HepG2 (cell line): ENCODE measurements around the gene NEGR1. TPM values are rescaled to one million over a fixed set of nuclear protein-coding genes. Genes with fewer than 3 reads are reported as not detected.

Experiments
- ATAC-seq: fragments of 200-7000 bp; cut with Tn5 transposase; 3 replicates; pipeline ENCODE4 v1.9.1; 2020; ENCODE audit warnings: mild to moderate bottlenecking, moderate library complexity
- BruUV-seq: library from RNA; stranded (reverse); fragments of 400-500 nt; replicated peaks from 2 replicates; lab custom pipeline; 2021; lab: Mats Ljungman, UMichigan
- CTCF ChIA-PET: fragments of 300-600 bp; formaldehyde crosslinking; extraction: SDS; loops from one replicate; lab custom pipeline; 2021; ENCODE audit warnings: low total read pairs, inconsistent platforms, low intra/inter-chr PET ratio; lab: Yijun Ruan, JAX
- POLR2A ChIA-PET: fragments of 350-600 bp; sonication (Branson Sonifier 250); formaldehyde crosslinking; loops from one replicate; lab custom pipeline; 2020; ENCODE audit warnings: antibody characterized with exemption, inconsistent platforms; lab: Yijun Ruan, JAX
- DNase-seq: peaks from one replicate; pipeline ENCODE4 v3.0.0-alpha.2; 2015; ENCODE audit warnings: low spot score
- FAIRE-seq: peaks from 3 replicates; lab custom pipeline; 2011; peaks lifted over from hg19 to GRCh38; lab: Jason Lieb, UNC
- H2AFZ ChIP-seq: one replicate; pipeline ENCODE4 v1.6.1; 2011; ENCODE audit warnings: low read length, inconsistent platforms
- H3K27ac ChIP-seq: fragments of 300-600 bp; 3 replicates; pipeline ENCODE4 v1.8.0; 2011; ENCODE audit warnings: mixed run types, mild to moderate bottlenecking, mixed read lengths, low read length, inconsistent platforms; ENCODE audit not compliant: insufficient read depth; ENCODE audit errors: extremely low read length
- H3K27me3 ChIP-seq, 2 experiments: fragments of 200-600 bp in 1 of 2; 2 replicates in 1 of 2; 3 replicates in 1 of 2; pipeline versions ENCODE4 v1.6.0 to v1.8.0; 2011; ENCODE audit warnings: low read length in 2 of 2, mild to moderate bottlenecking in 2 of 2, moderate library complexity in 2 of 2, inconsistent platforms in 1 of 2; ENCODE audit not compliant: insufficient read depth in 2 of 2, control insufficient read depth in 1 of 2
- H3K36me3 ChIP-seq, 2 experiments: fragments of 200-600 bp in 1 of 2; replicated peaks in 1 of 2; 2 replicates in 1 of 2; 3 replicates in 1 of 2; pipeline versions ENCODE4 v1.5.1 to v1.8.0; 2011; ENCODE audit warnings: low read length in 2 of 2, inconsistent platforms in 1 of 2; ENCODE audit not compliant: insufficient read depth in 2 of 2, control insufficient read depth in 1 of 2
- H3K4me1 ChIP-seq: 2 replicates; pipeline ENCODE4 v1.5.1; 2012; ENCODE audit warnings: low read length, inconsistent platforms; ENCODE audit not compliant: insufficient read depth
- H3K4me2 ChIP-seq: 2 replicates; pipeline ENCODE4 v1.6.0; 2011; ENCODE audit warnings: low read depth, low read length, inconsistent platforms
- H3K4me3 ChIP-seq, 3 experiments: fragments of 200-600 bp in 1 of 3; sonication (generic), shearing (Covaris generic) in 1 of 3; replicated peaks in 1 of 3; 2 replicates each; pipeline ENCODE4 v1.5.1; 2011 to 2016; ENCODE audit warnings: low read length in 3 of 3, inconsistent platforms in 2 of 3, low read depth in 2 of 3, mild to moderate bottlenecking in 2 of 3, control low read depth in 1 of 3, mixed read lengths in 1 of 3; ENCODE audit not compliant: insufficient read depth in 1 of 3
- H3K79me2 ChIP-seq: one replicate; pipeline ENCODE4 v1.6.1; 2011; ENCODE audit warnings: low read length, inconsistent platforms; ENCODE audit not compliant: insufficient read depth
- H3K9ac ChIP-seq: 2 replicates; pipeline ENCODE4 v1.6.0; 2011; ENCODE audit warnings: mild to moderate bottlenecking, low read depth, low read length, inconsistent platforms; ENCODE audit not compliant: insufficient read depth
- H3K9me3 ChIP-seq: 2 replicates; pipeline ENCODE4 v1.5.1; 2012; ENCODE audit warnings: mild to moderate bottlenecking, low read length
- H4K20me1 ChIP-seq: 2 replicates; pipeline ENCODE4 v1.6.0; 2011; ENCODE audit warnings: inconsistent platforms, mild to moderate bottlenecking, low read length, moderate library complexity; ENCODE audit not compliant: insufficient read depth
- EZH2 ChIP-seq: conservative IDR thresholded peaks from 2 replicates; pipeline ENCODE4 v1.6.1; 2012; ENCODE audit warnings: mild to moderate bottlenecking, low read depth, low read length, moderate library complexity
- IKZF4 ChIP-seq: sonication (generic); formaldehyde crosslinking; IDR thresholded peaks from 2 replicates; pipeline ENCODE4 v1.5.1; 2020; ENCODE audit warnings: borderline replicate concordance, mild to moderate bottlenecking, low read depth, missing genetic modification reagents; ENCODE audit errors: not compliant biosample characterization
- NFE2L1 ChIP-seq: sonication (generic); formaldehyde crosslinking; IDR thresholded peaks from 2 replicates; pipeline ENCODE4 v1.4.0; 2020; ENCODE audit warnings: missing genetic modification reagents, mild to moderate bottlenecking, borderline replicate concordance
- PHF8 ChIP-seq: sonication (generic); formaldehyde crosslinking; IDR thresholded peaks from 2 replicates; pipeline ENCODE4 v1.5.0; 2020; ENCODE audit warnings: missing genetic modification reagents
- SMAD1 ChIP-seq: sonication (generic); formaldehyde crosslinking; IDR thresholded peaks from 2 replicates; pipeline ENCODE4 v1.4.0; 2020; ENCODE audit warnings: missing genetic modification reagents, low read depth, mild to moderate bottlenecking, borderline replicate concordance
- ZFP90 ChIP-seq: sonication (generic); formaldehyde crosslinking; IDR thresholded peaks from 2 replicates; pipeline ENCODE4 v1.8.0; 2022; ENCODE audit warnings: missing genetic modification reagents, mild to moderate bottlenecking, inconsistent platforms, borderline replicate concordance
- ZNF138 ChIP-seq: sonication (generic); formaldehyde crosslinking; IDR thresholded peaks from 2 replicates; pipeline ENCODE4 v1.5.0; 2020; ENCODE audit warnings: mild to moderate bottlenecking, low read depth, missing genetic modification reagents
- ZNF232 ChIP-seq: sonication (generic); formaldehyde crosslinking; IDR thresholded peaks from 2 replicates; pipeline ENCODE4 v1.4.0; 2020; ENCODE audit warnings: missing genetic modification reagents, borderline replicate concordance
- ZNF263 ChIP-seq: sonication (generic); formaldehyde crosslinking; IDR thresholded peaks from 2 replicates; pipeline ENCODE4 v1.4.0; 2020; ENCODE audit warnings: missing genetic modification reagents
- ZNF562 ChIP-seq: sonication (generic); formaldehyde crosslinking; IDR thresholded peaks from 2 replicates; pipeline ENCODE4 v1.8.0; 2022; ENCODE audit warnings: missing genetic modification reagents, borderline replicate concordance
- ZNF564 ChIP-seq: sonication (generic); formaldehyde crosslinking; IDR thresholded peaks from 2 replicates; pipeline ENCODE4 v1.8.1; 2023; ENCODE audit warnings: mild to moderate bottlenecking, missing genetic modification reagents
- ZNF790 ChIP-seq: sonication (generic); formaldehyde crosslinking; IDR thresholded peaks from 2 replicates; pipeline ENCODE4 v1.8.0; 2022; ENCODE audit warnings: missing genetic modification reagents, mild to moderate bottlenecking, borderline replicate concordance
- WGBS: methylation state at CpG from one replicate; pipeline ENCODE4 v1.1.6; 2017; ENCODE audit warnings: low lambda C conversion rate; 5-methylcytosine and 5-hydroxymethylcytosine counted together
- in situ Hi-C: cut with HindIII; loops from 2 replicates; pipeline ENCODE4 v1.10.0; 2017; ENCODE audit warnings: low pct_unique_long_range_greater_than_20kb; ENCODE audit not compliant: extremely low pct_ligation_motif_present
- intact Hi-C: fragments of 100-400 bp; cut with micrococcal nuclease; formaldehyde crosslinking; loops from one replicate; pipeline ENCODE4 v1.10.0; 2022; ENCODE audit not compliant: unreplicated experiment
- polyA plus RNA-seq, 8 experiments: library from polyadenylated mRNA; depleted of rRNA in 3 of 8; stranded (reverse) in 7 of 8; unstranded in 1 of 8; fragments of >200 nt; fragmentation: Illumina TruSeq in 4 of 8; extraction: Trizol in 4 of 8; gene quantifications; 2 replicates each; pipeline versions ENCODE4 v1.2.1 to v1.2.3, GENCODE V29; 2011 to 2016; ENCODE audit warnings: low read depth in 4 of 8, missing spikeins in 1 of 8, mixed read lengths in 1 of 8; ENCODE audit not compliant: insufficient read depth in 1 of 8
- total RNA-seq, 5 experiments: library from RNA; depleted of rRNA; stranded (reverse); fragments of >200 nt; fragmentation: Illumina TruSeq; extraction: Trizol; gene quantifications; 2 replicates each; pipeline ENCODE4 v1.2.3, GENCODE V29; 2016; ENCODE audit warnings: low read depth in 1 of 5
- TF ChIP-seq, protein P1 (sequence below): sonication (generic); formaldehyde crosslinking; IDR thresholded peaks from 2 replicates; pipeline ENCODE4 v1.5.0; 2020; ENCODE audit warnings: missing genetic modification reagents

NEGR1 gene
- total and polyA plus RNA-seq, 2 of the 13 experiments (the other 11 are each of a cell fraction or from before 2014, with no cell fraction given), result not detected

GRCh38 chr1:71630073-71630472 lies 652.3 kb downstream of the NEGR1 start:
- H3K4me2 ChIP-seq, result no peak overlapping the region
- ATAC-seq (no peak), DNase-seq (no peak), FAIRE-seq (no peak)
- no peaks in the 10 kb centered on the region for H3K36me3 ChIP-seq
- no peak overlapping the region for H3K9ac ChIP-seq
- peaks cover 29% of the 10 kb centered on the region for H3K9me3 ChIP-seq
- ChIA-PET POLR2A (no interaction called here), CTCF (no interaction called here)
- no peak overlapping the region for H3K4me3 ChIP-seq
- H3K27ac ChIP-seq, result no peak overlapping the region
- TF ChIP-seq ZNF232 (CRISPR knock-in tag) (no peak), EZH2 (no peak), ZFP90 (CRISPR knock-in tag) (no peak), NFE2L1 (no peak), PHF8 (no peak), ZNF564 (CRISPR knock-in tag) (no peak), ZNF263 (CRISPR knock-in tag) (no peak), ZNF138 (CRISPR knock-in tag) (no peak), ZNF790 (no peak), IKZF4 (CRISPR knock-in tag) (no peak), SMAD1 (no peak), ZNF562 (CRISPR knock-in tag) (no peak)
- TF ChIP-seq, protein P1, sequence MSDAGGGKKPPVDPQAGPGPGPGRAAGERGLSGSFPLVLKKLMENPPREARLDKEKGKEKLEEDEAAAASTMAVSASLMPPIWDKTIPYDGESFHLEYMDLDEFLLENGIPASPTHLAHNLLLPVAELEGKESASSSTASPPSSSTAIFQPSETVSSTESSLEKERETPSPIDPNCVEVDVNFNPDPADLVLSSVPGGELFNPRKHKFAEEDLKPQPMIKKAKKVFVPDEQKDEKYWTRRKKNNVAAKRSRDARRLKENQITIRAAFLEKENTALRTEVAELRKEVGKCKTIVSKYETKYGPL (CRISPR knock-in tag), result no peak
- in situ Hi-C loops (no loop called here), intact Hi-C loops (no loop called here)
- no peaks in the 10 kb centered on the region for H3K4me1 ChIP-seq
- H2AFZ ChIP-seq, result no peak overlapping the region
- H4K20me1 ChIP-seq, result no peaks in the 10 kb centered on the region
- no TSS peak for BruUV-seq
- WGBS, result 0% methylated on average over 1 of the region's 1 CpG
- H3K79me2 ChIP-seq, result no peaks in the 10 kb centered on the region
- H3K27me3 ChIP-seq, result no peaks in the 10 kb centered on the region
